ENCODE measurements around the gene SLC36A3.
"Not testable (repeated sequence)": the region's sequence is repeated elsewhere in the genome, so short reads cannot be mapped to it uniquely, and the experiment has no call there.

GRCh38 chr5:151240268-151240835 lies 63.2 kb downstream of the SLC36A3 start:
- not testable (repeated sequence) for TF ChIP-seq CTCF (conservative IDR thresholded peaks at IDR 0.05); ZFX (IDR thresholded peaks at IDR 0.05)
